D721Med (cell line): ENCODE measurements around the gene AFAP1.

Experiments
- DNase-seq: peaks from one replicate; pipeline ENCODE4 v3.0.0; 2011; ENCODE audit warnings: low spot score; ENCODE audit not compliant: insufficient read length
- FAIRE-seq: peaks from 2 replicates; lab custom pipeline; 2011; peaks lifted over from hg19 to GRCh38; lab: Jason Lieb, UNC
- TF ChIP-seq, protein P1 (sequence below): IDR thresholded peaks from 2 replicates; pipeline ENCODE4 v1.5.1; 2012; ENCODE audit warnings: mild to moderate bottlenecking, control low read depth; ENCODE audit not compliant: insufficient read depth; ENCODE audit errors: missing control alignments

The AFAP1 gene

DNA sequence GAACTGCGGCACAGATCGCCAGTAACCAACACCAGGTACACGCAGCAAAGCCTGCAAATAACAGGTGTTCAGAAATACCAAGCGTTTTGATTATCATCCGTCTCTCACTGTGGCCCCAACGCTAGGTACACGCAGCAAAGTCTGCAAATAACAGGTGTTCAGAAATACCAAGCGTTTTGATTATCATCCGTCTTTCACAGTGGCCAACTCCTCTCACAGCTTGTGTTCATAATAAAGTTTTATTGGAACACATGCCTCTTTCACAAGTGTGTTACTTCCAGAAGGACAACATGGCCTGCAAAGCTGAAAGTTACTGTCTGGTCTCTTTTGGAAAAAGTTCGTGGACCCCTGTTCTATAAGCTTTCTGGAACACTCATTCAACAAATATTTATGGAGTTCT is 153.1 kb downstream of the AFAP1 start:
- DNase-seq (no peak), FAIRE-seq (no peak)
- TF ChIP-seq, protein P1, sequence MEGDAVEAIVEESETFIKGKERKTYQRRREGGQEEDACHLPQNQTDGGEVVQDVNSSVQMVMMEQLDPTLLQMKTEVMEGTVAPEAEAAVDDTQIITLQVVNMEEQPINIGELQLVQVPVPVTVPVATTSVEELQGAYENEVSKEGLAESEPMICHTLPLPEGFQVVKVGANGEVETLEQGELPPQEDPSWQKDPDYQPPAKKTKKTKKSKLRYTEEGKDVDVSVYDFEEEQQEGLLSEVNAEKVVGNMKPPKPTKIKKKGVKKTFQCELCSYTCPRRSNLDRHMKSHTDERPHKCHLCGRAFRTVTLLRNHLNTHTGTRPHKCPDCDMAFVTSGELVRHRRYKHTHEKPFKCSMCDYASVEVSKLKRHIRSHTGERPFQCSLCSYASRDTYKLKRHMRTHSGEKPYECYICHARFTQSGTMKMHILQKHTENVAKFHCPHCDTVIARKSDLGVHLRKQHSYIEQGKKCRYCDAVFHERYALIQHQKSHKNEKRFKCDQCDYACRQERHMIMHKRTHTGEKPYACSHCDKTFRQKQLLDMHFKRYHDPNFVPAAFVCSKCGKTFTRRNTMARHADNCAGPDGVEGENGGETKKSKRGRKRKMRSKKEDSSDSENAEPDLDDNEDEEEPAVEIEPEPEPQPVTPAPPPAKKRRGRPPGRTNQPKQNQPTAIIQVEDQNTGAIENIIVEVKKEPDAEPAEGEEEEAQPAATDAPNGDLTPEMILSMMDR = no peak

DNA sequence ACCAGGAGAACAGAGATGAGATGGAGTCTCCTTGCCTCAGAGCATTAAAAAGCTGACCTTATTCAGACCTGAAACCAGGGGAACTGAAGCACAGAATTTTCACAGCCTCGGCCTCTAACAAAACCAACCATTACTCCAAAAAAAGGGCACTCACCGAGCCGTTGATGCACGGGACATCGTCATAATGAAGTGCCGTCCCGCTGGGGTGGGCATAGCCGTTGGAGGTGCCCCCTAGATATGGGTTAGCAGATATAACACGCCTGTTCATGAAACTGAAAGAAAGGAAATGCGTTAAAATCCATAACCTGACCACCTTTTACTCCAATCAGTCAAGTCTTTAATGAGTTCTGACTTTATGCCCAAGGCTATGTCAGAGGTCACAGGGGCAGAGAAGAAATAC is 153.6 kb downstream of the AFAP1 start:
- no peak for DNase-seq
- TF ChIP-seq, protein P1 = no peak
- no peak for FAIRE-seq

DNA sequence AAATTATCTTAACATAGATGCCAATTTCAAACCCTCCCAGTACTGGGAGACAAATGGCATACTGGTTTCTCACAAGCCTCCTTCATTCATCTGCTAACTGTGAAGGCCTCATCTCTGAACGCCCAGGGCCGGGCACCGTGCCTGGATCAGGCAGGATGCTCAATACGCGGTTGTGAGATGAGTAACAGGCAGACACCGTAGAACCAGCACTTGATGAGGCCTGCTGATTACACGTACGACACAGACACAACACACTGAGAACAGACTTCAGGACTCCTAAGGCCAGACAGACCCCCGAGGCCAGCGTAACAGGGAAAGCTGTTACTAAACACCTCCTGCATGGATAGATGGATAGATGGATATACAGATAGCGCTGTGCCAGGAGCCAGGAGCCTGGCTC is 154.6 kb downstream of the AFAP1 start:
- DNase-seq = no peak
- FAIRE-seq = no peak
- TF ChIP-seq, protein P1 = no peak

DNA sequence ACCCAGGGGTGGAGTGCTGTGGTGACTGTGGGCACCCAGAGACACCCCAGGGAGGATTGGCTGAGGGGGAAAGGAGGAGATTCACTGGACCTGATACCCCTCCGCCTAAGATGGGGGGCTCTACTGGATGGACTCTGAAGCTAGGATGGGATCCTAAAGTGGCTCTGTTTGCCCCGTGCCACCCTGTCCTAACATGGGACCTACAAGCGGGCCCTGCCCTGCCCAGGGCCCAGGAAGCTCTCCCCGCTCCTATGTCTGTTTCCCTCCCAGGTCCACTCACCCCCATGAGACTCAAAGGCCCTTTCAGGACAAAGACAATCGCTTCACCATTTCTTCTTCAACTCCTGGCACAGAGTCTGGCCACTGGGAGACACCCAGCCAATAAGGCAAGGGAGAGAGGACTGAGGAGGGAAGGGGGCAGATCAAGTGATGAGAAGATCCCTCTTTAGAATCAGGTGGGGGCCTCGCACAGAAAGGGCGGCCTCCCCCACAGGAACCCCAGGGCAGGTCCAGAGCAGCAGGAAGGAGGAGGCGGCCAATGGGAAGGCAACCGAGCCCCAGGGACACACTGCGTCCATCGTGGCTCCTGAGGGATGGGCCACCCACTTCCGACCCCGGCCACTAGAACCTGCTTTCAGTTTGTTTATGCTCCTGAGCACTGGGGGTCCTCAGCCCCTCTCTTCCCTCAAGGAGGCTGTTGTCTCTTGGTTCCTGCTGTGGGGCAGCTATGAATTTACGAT is 155.4 kb downstream of the AFAP1 start:
- no peak for DNase-seq
- no peak for FAIRE-seq
- TF ChIP-seq, protein P1 = no peak

DNA sequence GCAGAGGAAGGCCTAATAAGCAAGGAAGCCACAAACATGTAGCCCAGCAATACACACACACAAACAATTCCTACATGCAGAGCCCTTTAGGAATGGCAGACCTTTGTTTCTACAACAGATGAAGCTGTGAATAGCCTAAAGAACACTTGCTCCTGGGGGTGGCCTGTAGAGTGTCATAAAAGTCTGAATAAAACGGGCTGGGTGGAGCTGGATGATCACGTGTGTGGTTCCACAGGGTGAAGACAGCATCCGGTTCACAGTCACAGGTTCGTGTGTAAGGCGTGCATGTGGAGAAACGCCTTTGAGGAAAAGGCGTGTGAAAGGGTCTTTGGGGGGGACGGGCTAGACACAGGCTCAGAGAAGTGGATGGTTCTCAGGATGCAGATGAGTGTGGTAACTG is 156.1 kb downstream of the AFAP1 start:
- FAIRE-seq (no peak), DNase-seq (no peak)
- TF ChIP-seq, protein P1 = no peak

DNA sequence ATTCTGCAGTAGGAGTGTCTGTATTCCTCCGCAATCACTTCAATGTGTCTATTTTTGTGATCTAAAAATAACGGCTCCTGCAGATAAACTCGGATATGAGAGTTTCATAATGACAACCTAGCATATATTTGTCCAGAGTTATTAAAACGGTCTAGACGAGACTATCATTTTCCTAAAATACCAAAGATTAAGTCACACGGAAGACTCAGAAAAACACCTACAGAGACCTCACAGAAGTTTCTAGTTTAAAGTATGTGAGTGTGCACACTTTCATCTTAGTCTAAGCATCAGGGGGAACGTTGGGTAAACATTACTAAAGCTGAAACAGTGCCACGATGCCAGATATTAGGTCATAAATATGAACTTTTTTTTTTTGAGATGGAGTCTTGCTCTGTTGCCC is 156.9 kb downstream of the AFAP1 start:
- TF ChIP-seq, protein P1 = no peak
- no peak for FAIRE-seq

DNA sequence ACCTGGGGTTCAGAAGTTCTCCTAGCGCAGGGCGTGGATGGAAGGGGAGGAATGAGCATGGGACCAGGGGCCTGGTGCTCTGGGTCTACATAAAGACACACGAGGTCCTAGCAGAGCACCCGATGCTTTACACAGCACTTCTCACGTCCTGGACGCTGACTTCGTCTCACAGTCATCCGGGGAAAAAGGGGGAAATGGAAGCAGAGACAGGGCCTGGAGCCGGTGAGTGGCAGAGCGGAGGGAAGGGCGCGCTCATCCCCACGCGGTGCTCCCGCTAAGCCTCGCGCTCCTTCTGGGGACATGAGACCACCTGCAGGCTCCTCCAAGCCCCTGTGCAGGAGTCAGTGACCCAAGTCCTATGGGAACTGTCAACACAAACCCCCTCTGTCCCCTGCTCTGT is 157.7 kb downstream of the AFAP1 start:
- DNase-seq (no peak), FAIRE-seq (no peak)
- TF ChIP-seq, protein P1 = no peak

More for the DNA sequence above, 156.9 kb downstream of the AFAP1 start:
- no peak for DNase-seq
